Neural cell (in vitro differentiated cells): ENCODE measurements around the gene CNTN4.

Source experiments
- EP300 ChIP-seq: fragments of 450-650 bp; conservative IDR thresholded peaks from 2 replicates; pipeline ENCODE4 v1.6.1; 2014; ENCODE audit warnings: antibody characterized with exemption, mild to moderate bottlenecking, moderate library complexity; ENCODE audit not compliant: poor library complexity, severe bottlenecking
- EZH2 ChIP-seq: fragments of 200-600, 300-800 bp; shearing (Covaris generic), sonication (generic); IDR thresholded peaks from 2 replicates; pipeline ENCODE4 v1.6.1; 2014; ENCODE audit warnings: antibody characterized with exemption, low read length, borderline replicate concordance, mild to moderate bottlenecking; ENCODE audit not compliant: insufficient read depth, poor library complexity, severe bottlenecking
- MXI1 ChIP-seq: fragments of 450-650 bp; conservative IDR thresholded peaks from 2 replicates; pipeline ENCODE4 v1.6.1; 2014; ENCODE audit warnings: antibody characterized with exemption, mild to moderate bottlenecking; ENCODE audit not compliant: poor library complexity, severe bottlenecking
- POLR2AphosphoS5 ChIP-seq: IDR thresholded peaks from 2 replicates; pipeline ENCODE4 v1.6.1; 2012
- RAD21 ChIP-seq: fragments of 450-650 bp; conservative IDR thresholded peaks from 2 replicates; pipeline ENCODE4 v1.6.1; 2014; ENCODE audit warnings: antibody characterized with exemption, mild to moderate bottlenecking, moderate library complexity
- SMC3 ChIP-seq: fragments of 450-650 bp; conservative IDR thresholded peaks from 2 replicates; pipeline ENCODE4 v1.6.1; 2014; ENCODE audit warnings: antibody characterized with exemption, mild to moderate bottlenecking, moderate library complexity; ENCODE audit not compliant: poor library complexity
- TAF1 ChIP-seq: IDR thresholded peaks from 2 replicates; pipeline ENCODE4 v1.6.1; 2012; ENCODE audit warnings: low read depth
- TF ChIP-seq, protein P1 (sequence below): fragments of 450-650 bp; IDR thresholded peaks from 2 replicates; pipeline ENCODE4 v1.5.1; 2014; ENCODE audit warnings: antibody characterized with exemption, mild to moderate bottlenecking, moderate library complexity; ENCODE audit not compliant: poor library complexity, severe bottlenecking
- TF ChIP-seq, protein P2 (sequence below): IDR thresholded peaks from 2 replicates; pipeline ENCODE4 v1.6.1; 2012; ENCODE audit warnings: borderline replicate concordance

DNA sequence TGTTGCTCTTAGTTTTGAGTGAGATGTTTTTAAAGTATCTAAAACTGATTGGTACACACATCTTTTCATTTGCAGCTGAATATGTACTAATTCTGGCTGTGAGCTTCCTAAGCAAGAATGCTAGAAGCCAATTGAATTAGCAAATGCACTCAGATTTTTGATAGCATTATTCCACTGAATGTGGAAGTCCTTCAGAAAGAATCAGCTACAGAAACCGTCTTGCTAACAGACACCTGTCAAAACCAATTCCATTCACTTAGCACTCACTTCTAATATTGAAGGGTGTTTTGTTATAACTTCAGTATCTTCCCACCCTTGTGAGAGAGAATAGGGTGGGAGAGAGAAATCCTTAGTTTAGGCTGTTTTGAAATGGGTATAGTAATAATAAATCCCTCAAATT is 693.8 kb downstream of the CNTN4 start:
- TF ChIP-seq, protein P1, sequence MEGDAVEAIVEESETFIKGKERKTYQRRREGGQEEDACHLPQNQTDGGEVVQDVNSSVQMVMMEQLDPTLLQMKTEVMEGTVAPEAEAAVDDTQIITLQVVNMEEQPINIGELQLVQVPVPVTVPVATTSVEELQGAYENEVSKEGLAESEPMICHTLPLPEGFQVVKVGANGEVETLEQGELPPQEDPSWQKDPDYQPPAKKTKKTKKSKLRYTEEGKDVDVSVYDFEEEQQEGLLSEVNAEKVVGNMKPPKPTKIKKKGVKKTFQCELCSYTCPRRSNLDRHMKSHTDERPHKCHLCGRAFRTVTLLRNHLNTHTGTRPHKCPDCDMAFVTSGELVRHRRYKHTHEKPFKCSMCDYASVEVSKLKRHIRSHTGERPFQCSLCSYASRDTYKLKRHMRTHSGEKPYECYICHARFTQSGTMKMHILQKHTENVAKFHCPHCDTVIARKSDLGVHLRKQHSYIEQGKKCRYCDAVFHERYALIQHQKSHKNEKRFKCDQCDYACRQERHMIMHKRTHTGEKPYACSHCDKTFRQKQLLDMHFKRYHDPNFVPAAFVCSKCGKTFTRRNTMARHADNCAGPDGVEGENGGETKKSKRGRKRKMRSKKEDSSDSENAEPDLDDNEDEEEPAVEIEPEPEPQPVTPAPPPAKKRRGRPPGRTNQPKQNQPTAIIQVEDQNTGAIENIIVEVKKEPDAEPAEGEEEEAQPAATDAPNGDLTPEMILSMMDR: no peak
- no peak for TF ChIP-seq EZH2
- peak; percentile 76 for TF ChIP-seq POLR2AphosphoS5
- TF ChIP-seq EP300: peak; percentile 83
- no peak for TF ChIP-seq RAD21
- TF ChIP-seq TAF1: no peak
- TF ChIP-seq, protein P2, sequence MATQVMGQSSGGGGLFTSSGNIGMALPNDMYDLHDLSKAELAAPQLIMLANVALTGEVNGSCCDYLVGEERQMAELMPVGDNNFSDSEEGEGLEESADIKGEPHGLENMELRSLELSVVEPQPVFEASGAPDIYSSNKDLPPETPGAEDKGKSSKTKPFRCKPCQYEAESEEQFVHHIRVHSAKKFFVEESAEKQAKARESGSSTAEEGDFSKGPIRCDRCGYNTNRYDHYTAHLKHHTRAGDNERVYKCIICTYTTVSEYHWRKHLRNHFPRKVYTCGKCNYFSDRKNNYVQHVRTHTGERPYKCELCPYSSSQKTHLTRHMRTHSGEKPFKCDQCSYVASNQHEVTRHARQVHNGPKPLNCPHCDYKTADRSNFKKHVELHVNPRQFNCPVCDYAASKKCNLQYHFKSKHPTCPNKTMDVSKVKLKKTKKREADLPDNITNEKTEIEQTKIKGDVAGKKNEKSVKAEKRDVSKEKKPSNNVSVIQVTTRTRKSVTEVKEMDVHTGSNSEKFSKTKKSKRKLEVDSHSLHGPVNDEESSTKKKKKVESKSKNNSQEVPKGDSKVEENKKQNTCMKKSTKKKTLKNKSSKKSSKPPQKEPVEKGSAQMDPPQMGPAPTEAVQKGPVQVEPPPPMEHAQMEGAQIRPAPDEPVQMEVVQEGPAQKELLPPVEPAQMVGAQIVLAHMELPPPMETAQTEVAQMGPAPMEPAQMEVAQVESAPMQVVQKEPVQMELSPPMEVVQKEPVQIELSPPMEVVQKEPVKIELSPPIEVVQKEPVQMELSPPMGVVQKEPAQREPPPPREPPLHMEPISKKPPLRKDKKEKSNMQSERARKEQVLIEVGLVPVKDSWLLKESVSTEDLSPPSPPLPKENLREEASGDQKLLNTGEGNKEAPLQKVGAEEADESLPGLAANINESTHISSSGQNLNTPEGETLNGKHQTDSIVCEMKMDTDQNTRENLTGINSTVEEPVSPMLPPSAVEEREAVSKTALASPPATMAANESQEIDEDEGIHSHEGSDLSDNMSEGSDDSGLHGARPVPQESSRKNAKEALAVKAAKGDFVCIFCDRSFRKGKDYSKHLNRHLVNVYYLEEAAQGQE: no peak
- TF ChIP-seq SMC3: no peak
- no peak for TF ChIP-seq MXI1
